GM12873 (cell line): ENCODE measurements around the gene PYGB.

Experiments used
- TF ChIP-seq, protein P1 (sequence below): IDR thresholded peaks from 2 replicates; pipeline ENCODE4 v1.5.1; 2012; ENCODE audit warnings: low read depth, mild to moderate bottlenecking, moderate library complexity, low read length, control low read depth; ENCODE audit not compliant: insufficient read depth; ENCODE audit errors: missing control alignments

Gene PYGB

GRCh38 chr20:25237610-25238318 lies 10.1 kb upstream of the PYGB start:
- TF ChIP-seq, protein P1, sequence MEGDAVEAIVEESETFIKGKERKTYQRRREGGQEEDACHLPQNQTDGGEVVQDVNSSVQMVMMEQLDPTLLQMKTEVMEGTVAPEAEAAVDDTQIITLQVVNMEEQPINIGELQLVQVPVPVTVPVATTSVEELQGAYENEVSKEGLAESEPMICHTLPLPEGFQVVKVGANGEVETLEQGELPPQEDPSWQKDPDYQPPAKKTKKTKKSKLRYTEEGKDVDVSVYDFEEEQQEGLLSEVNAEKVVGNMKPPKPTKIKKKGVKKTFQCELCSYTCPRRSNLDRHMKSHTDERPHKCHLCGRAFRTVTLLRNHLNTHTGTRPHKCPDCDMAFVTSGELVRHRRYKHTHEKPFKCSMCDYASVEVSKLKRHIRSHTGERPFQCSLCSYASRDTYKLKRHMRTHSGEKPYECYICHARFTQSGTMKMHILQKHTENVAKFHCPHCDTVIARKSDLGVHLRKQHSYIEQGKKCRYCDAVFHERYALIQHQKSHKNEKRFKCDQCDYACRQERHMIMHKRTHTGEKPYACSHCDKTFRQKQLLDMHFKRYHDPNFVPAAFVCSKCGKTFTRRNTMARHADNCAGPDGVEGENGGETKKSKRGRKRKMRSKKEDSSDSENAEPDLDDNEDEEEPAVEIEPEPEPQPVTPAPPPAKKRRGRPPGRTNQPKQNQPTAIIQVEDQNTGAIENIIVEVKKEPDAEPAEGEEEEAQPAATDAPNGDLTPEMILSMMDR = no peak

DNA sequence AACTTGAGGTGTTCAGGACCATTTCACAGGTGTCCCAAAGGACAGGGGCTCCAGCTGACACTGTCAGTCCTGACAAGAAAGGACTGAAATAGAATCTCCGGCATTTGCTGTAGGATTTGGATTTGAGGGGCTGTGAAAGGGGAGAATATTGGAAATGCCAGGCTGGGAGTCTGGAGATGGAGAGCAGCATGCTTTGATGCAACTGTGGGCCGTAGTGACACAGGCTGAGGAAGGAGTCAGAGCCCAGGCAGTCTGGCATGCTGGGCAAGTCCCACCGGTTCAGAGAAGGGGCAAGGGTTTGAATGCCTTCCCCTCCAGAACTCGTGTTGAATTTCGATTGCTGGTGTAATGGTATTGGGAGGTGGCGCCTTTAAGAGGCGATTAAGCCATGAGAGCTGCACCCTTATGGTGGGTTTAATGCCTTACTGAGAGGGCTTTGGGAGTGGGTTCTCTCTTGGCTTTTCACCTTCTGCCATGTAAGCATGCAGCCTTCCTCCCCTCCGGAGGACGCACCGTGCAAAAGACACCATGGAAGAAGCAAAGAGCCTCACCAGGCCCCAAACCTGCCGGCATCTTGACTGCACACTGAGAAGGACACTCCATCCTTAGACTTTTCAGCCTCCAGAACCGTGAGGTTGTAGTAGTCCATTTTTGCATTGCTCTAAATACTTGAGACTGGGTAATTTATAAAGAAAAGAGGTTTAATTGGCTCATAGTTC lies 9.4 kb upstream of the PYGB start:
- TF ChIP-seq, protein P1 = no peak

GRCh38 chr20:25239387-25240370 lies 8.2 kb upstream of the PYGB start:
- TF ChIP-seq, protein P1 = no peak

DNA sequence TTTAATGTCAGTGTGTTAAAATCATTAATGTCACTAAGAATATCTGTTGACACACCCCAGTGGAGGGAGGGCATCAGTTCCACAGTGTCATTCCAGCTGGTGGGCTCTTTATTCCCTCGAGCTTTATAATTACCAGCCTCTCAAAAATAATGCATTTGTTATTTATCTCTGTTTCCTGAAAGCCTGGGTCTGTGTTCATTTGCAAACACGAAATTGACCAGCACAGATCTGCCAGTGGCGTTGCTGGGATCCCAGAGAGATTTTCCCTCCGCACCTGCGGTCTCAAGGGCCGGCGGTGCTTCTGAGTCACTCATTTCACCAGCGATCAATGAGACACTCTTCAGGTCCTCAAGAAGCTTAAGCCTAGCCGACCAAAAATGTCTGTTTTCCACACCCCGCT lies 5.7 kb upstream of the PYGB start:
- TF ChIP-seq, protein P1 = no peak

- TF ChIP-seq, protein P1 = no peak
Observed at GRCh38 chr20:25243416-25243979, 4.4 kb upstream of the PYGB start.

DNA sequence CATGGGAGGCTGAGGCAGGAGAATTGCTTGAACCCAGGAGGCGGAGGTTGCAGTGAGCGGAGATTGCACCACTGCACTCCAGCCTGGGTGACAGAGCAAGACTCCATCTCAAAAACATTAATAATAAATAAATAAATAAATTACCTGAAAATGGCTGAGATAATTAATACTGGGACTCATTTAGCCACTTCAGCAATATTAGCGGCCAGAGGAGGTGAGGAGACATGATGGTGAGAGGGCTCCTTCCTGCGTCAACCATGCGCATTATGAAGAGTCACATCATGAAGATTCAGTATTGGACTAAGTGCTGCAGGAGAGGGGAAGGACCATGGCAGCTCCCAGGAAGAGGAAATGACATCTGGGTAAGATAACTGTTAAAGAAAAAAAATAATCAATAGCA lies 2.9 kb upstream of the PYGB start:
- TF ChIP-seq, protein P1 = no peak
